ENCODE measurements around the gene SPOPL.

The SPOPL gene

GRCh38 chr2:138610201-138610953, 108.8 kb downstream of the SPOPL start:
- DNase-seq: no peak

- DNase-seq: no peak
These were observed 113.7 kb downstream of the SPOPL start for GRCh38 chr2:138615257-138615656.

DNA sequence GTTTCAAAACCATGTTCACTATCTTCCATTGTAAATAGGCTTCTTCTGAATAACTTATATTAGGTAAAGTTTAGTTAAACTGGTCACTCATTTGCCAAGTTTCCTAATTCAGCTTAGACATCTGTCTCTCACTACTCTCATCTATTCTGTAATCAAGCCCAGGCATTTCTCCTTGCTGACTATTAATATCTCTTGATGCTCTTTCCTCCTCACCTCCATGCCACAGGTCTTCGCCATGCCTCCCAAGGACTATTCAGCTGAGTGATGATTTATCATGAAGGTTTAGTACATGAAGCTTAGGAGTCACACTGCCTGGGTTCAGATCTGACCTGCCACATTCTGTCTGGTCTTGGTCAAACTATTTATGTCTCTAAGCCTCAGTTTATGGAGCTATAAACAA, 115.5 kb downstream of the SPOPL start:
- no peak for DNase-seq

- DNase-seq: no peak
These were observed 117.4 kb downstream of the SPOPL start for GRCh38 chr2:138618971-138619370.

DNA sequence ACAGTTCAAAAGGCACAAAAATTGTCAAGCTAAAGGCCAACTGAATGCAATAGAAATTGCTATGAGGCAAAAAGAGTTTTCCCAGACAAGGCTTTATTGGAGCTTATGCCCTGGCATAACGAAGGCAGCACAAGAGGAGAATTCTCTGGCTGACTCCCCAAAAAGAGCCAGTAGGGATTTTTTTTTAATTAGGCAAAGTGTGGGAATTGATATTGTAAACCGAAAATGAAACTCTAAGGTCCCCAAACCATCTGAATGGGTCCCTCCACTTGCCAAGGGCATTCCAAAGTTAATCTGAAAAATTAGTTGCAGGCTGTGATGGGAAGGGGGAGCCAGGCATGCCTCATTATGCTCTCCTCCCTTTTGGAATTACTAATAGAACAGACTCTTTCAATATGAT, 118.9 kb downstream of the SPOPL start:
- no peak for DNase-seq

DNA sequence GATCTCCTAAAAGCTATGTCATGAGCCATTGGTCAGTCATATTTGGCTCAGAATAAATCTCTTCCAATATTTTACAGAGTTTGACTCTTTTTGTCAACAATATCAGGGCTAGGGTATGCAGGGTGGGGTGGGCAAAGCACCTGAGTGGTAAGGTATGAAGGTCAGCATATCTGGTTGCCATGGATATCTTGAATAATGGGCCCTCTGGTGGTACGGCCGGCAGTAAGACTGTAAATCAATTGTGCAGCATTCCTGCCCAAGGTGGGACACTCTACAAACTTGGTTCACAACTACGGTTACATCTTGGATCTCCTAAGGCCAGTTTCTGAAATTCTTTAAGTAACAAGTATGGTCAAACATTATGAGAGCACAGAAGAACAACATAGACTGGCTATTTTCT, 119.6 kb downstream of the SPOPL start:
- DNase-seq: no peak

- no peak for DNase-seq
These were observed 121.0 kb downstream of the SPOPL start for GRCh38 chr2:138622613-138623012.
